Activated CD8-positive, alpha-beta T cell treated with anti-CD3 and anti-CD28 coated beads, Interleukin-2, amount 10 ng/mL, durations not matched to agents 7 days and 5 days (primary cell): ENCODE data around the gene GALT. TPM values are rescaled to one million over a fixed set of nuclear protein-coding genes. Genes with fewer than 3 reads are reported as not detected.
"Not testable (repeated sequence)": the region's sequence is repeated elsewhere in the genome, so short reads cannot be mapped to it uniquely, and the experiment has no call there.

Experiments used
- ATAC-seq: fragments of 150-1000 bp; cut with Tn5 transposase; one replicate; pipeline ENCODE4 v1.10.0; 2021; ENCODE audit warnings: moderate library complexity
- CTCF ChIA-PET: fragments of 350-600 bp; sonication (Branson Sonifier 250); formaldehyde crosslinking; loops from one replicate; lab custom pipeline; 2021; ENCODE audit warnings: antibody characterized with exemption; lab: Charles Lee
- POLR2A ChIA-PET: fragments of 350-600 bp; sonication (Branson Sonifier 250); formaldehyde crosslinking; loops from one replicate; lab custom pipeline; 2021; ENCODE audit warnings: antibody characterized with exemption; lab: Charles Lee
- DNase-seq: peaks from one replicate; pipeline ENCODE4 v3.0.0-alpha.2; 2020
- H3K27ac Mint-ChIP-seq: one replicate; pipeline ENCODE4 v1.8.0; 2021; ENCODE audit warnings: mild to moderate bottlenecking, mixed read lengths
- H3K27me3 Mint-ChIP-seq: one replicate; pipeline ENCODE4 v1.8.0; 2021; ENCODE audit warnings: low read depth, mixed read lengths
- H3K36me3 Mint-ChIP-seq: one replicate; pipeline ENCODE4 v1.8.0; 2021; ENCODE audit warnings: low read depth, mixed read lengths
- H3K4me1 Mint-ChIP-seq: one replicate; pipeline ENCODE4 v1.8.0; 2021; ENCODE audit warnings: low read depth, mixed read lengths
- H3K4me3 Mint-ChIP-seq: one replicate; pipeline ENCODE4 v1.8.0; 2021; ENCODE audit warnings: mild to moderate bottlenecking, mixed read lengths
- H3K9me3 Mint-ChIP-seq: one replicate; pipeline ENCODE4 v1.8.0; 2022; ENCODE audit warnings: mixed read lengths; ENCODE audit not compliant: insufficient read depth
- total RNA-seq, 2 experiments: library from RNA; stranded (reverse); gene quantifications; one replicate each; pipeline ENCODE4 v1.2.3, GENCODE V29; 2021

The GALT gene
- total RNA-seq, 2 experiments from 2014 or later = 79.1 to 83.9 TPM

GRCh38 chr9:34638138-34638445 is 8.4 kb upstream of the GALT start:
- H3K36me3 Mint-ChIP-seq = peaks cover 19% of the 10 kb centered on the region
- no peak for DNase-seq
- no peak for ATAC-seq
- CTCF ChIA-PET = interaction anchor here (1.0 to 9.0 kb wide), 13 partner anchors 8 to 137 kb away, joined by 3 to 171 read pairs (median 5); partner anchors contain the start of genes CCL27, DCTN3, GALT and RPP25L
- peak overlapping the region; percentile 87 for H3K27ac Mint-ChIP-seq
- peaks cover 38% of the 10 kb centered on the region for H3K4me1 Mint-ChIP-seq
- H3K27me3 Mint-ChIP-seq = no peaks in the 10 kb centered on the region
- POLR2A ChIA-PET = interaction anchor here (0.7 to 2.9 kb wide), 11 partner anchors 9 to 27 kb away, joined by 3 to 45 read pairs (median 7); partner anchors contain the start of genes CCL27, DCTN3, GALT and RPP25L
- no peaks in the 10 kb centered on the region for H3K9me3 Mint-ChIP-seq
- H3K4me3 Mint-ChIP-seq = peak overlapping the region; percentile 85

GRCh38 chr9:34639322-34639721 is 7.2 kb upstream of the GALT start:
- H3K4me3 Mint-ChIP-seq = not testable (repeated sequence)

GRCh38 chr9:34642679-34643078 is 3.8 kb upstream of the GALT start:
- H3K27ac Mint-ChIP-seq = no peak overlapping the region
- DNase-seq = no peak
- H3K4me3 Mint-ChIP-seq = no peak overlapping the region
- peaks cover 8% of the 10 kb centered on the region for H3K36me3 Mint-ChIP-seq
- peaks cover 25% of the 10 kb centered on the region for H3K4me1 Mint-ChIP-seq
- H3K27me3 Mint-ChIP-seq = no peaks in the 10 kb centered on the region
- ChIA-PET POLR2A (interaction anchor here (0.7 to 0.8 kb wide), 3 partner anchors 13 to 594 kb away, joined by 3 read pairs; partner anchors contain the start of genes DCTN3 and UBAP2), CTCF (interaction anchor here (0.8 to 6.9 kb wide), 3 partner anchors 8 to 25 kb away, joined by 3 to 156 read pairs (median 6); partner anchors contain the start of gene SIGMAR1)
- no peaks in the 10 kb centered on the region for H3K9me3 Mint-ChIP-seq
- no peak for ATAC-seq

More at GRCh38 chr9:34639322-34639721, 7.2 kb upstream of the GALT start:
- H3K4me1 Mint-ChIP-seq = peaks cover 33% of the 10 kb centered on the region
- POLR2A ChIA-PET, H3K9me3 Mint-ChIP-seq, ATAC-seq, DNase-seq, H3K27ac Mint-ChIP-seq, H3K27me3 Mint-ChIP-seq: not testable (repeated sequence)
- peaks cover 19% of the 10 kb centered on the region for H3K36me3 Mint-ChIP-seq
- CTCF ChIA-PET = interaction anchor here (2.5 to 8.9 kb wide), 3 partner anchors 16 to 63 kb away, joined by 19 to 171 read pairs (median 131); partner anchors contain the start of genes DCTN3 and RPP25L

- H3K36me3 Mint-ChIP-seq = peaks cover 27% of the 10 kb centered on the region
- no peak overlapping the region for H3K4me3 Mint-ChIP-seq
- no peak for ATAC-seq
- peaks cover 33% of the 10 kb centered on the region for H3K4me1 Mint-ChIP-seq
- H3K27ac Mint-ChIP-seq = no peak overlapping the region
- ChIA-PET POLR2A (interaction anchor here (1.1 to 5.1 kb wide), 2 partner anchors 11 to 25 kb away, joined by 3 to 27 read pairs; partner anchors contain the start of gene DCTN3), CTCF (interaction anchor here (0.8 to 6.9 kb wide), 6 partner anchors 10 to 58 kb away, joined by 3 to 156 read pairs (median 4); partner anchors contain the start of genes CCL27, RPP25L and SIGMAR1)
- H3K27me3 Mint-ChIP-seq = no peaks in the 10 kb centered on the region
- no peaks in the 10 kb centered on the region for H3K9me3 Mint-ChIP-seq
- no peak for DNase-seq
These were observed 1.6 kb upstream of the GALT start for GRCh38 chr9:34644766-34645314.

GRCh38 chr9:34647084-34647403 is 569 bp downstream of the GALT start:
- Mint-ChIP-seq H3K36me3 (peaks cover 28% of the 10 kb centered on the region), H3K4me1 (peaks cover 39% of the 10 kb centered on the region), H3K9me3 (no peaks in the 10 kb centered on the region), H3K27ac (peak overlapping the region; percentile 88), H3K27me3 (no peaks in the 10 kb centered on the region), H3K4me3 (peak overlapping the region; percentile 91)
- ATAC-seq (no peak), DNase-seq (no peak)
- ChIA-PET CTCF (interaction anchor here (0.6 to 6.9 kb wide), 12 partner anchors 9 to 468 kb away, joined by 3 to 156 read pairs (median 8); partner anchors contain the start of genes ATOSB, CCL27, DCTN3 and RPP25L), POLR2A (interaction anchor here (1.1 to 5.1 kb wide), 7 partner anchors 9 to 27 kb away, joined by 4 to 45 read pairs (median 8); partner anchors contain the start of genes DCTN3 and SIGMAR1)

GRCh38 chr9:34647651-34648050 is 1.2 kb downstream of the GALT start:
- ChIA-PET POLR2A (interaction anchor here (1.6 to 5.1 kb wide), 6 partner anchors 9 to 27 kb away, joined by 3 to 45 read pairs (median 10); partner anchors contain the start of genes DCTN3 and SIGMAR1), CTCF (interaction anchor here (0.6 to 6.9 kb wide), 6 partner anchors 9 to 467 kb away, joined by 3 to 156 read pairs (median 16); partner anchors contain the start of genes ATOSB, CCL27 and SIGMAR1)
- Mint-ChIP-seq H3K27ac (peak overlapping the region; percentile 88), H3K9me3 (no peaks in the 10 kb centered on the region), H3K27me3 (no peaks in the 10 kb centered on the region), H3K4me1 (peaks cover 43% of the 10 kb centered on the region), H3K36me3 (peaks cover 28% of the 10 kb centered on the region), H3K4me3 (peak overlapping the region; percentile 91)
- ATAC-seq (no peak), DNase-seq (no peak)

- peak overlapping the region; percentile 5 for H3K4me3 Mint-ChIP-seq
These were observed 2.2 kb downstream of the GALT start for GRCh38 chr9:34648673-34649072.

GRCh38 chr9:34650816-34651215 is 4.3 kb downstream of the GALT start:
- DNase-seq = no peak
- POLR2A ChIA-PET = interaction anchor here (0.8 kb wide), 1 partner anchor 14 kb away, joined by 3 read pairs; no protein-coding TSS in a partner anchor
- H3K4me1 Mint-ChIP-seq = peaks cover 49% of the 10 kb centered on the region

More at GRCh38 chr9:34648673-34649072, 2.2 kb downstream of the GALT start:
- POLR2A ChIA-PET = interaction anchor here (0.6 to 5.1 kb wide), 4 partner anchors 11 to 532 kb away, joined by 3 to 27 read pairs (median 4); partner anchors contain the start of gene DCTN3
- no peak for DNase-seq
- CTCF ChIA-PET = interaction anchor here (1.6 to 6.9 kb wide), 3 partner anchors 14 to 54 kb away, joined by 4 to 156 read pairs (median 86); partner anchors contain the start of genes CCL27 and SIGMAR1
- Mint-ChIP-seq H3K27me3 (no peaks in the 10 kb centered on the region), H3K27ac (no peak overlapping the region), H3K36me3 (peaks cover 28% of the 10 kb centered on the region), H3K4me1 (peaks cover 50% of the 10 kb centered on the region), H3K9me3 (no peaks in the 10 kb centered on the region)
- no peak for ATAC-seq

GRCh38 chr9:34651321-34651720 is 4.8 kb downstream of the GALT start:
- ATAC-seq (no peak), DNase-seq (no peak)
- Mint-ChIP-seq H3K4me3 (no peak overlapping the region), H3K9me3 (no peaks in the 10 kb centered on the region), H3K27me3 (no peaks in the 10 kb centered on the region), H3K4me1 (peaks cover 44% of the 10 kb centered on the region), H3K27ac (no peak overlapping the region), H3K36me3 (peaks cover 28% of the 10 kb centered on the region)
- ChIA-PET POLR2A (interaction anchor here (0.5 kb wide), 1 partner anchor 13 kb away, joined by 3 read pairs; no protein-coding TSS in a partner anchor), CTCF (interaction anchor here (6.8 kb wide), 1 partner anchor 11 kb away, joined by 86 read pairs; the partner anchor contains the start of gene CCL27)

More at GRCh38 chr9:34650816-34651215, 4.3 kb downstream of the GALT start:
- ATAC-seq = no peak
- Mint-ChIP-seq H3K27ac (no peak overlapping the region), H3K27me3 (no peaks in the 10 kb centered on the region), H3K4me3 (no peak overlapping the region), H3K36me3 (peaks cover 28% of the 10 kb centered on the region), H3K9me3 (no peaks in the 10 kb centered on the region)
- CTCF ChIA-PET = interaction anchor here (6.8 kb wide), 1 partner anchor 12 kb away, joined by 86 read pairs; the partner anchor contains the start of gene CCL27

GRCh38 chr9:34651876-34652601 is 5.6 kb downstream of the GALT start, which contains the start of gene IL11RA:
TSS of gene IL11RA (plus strand) at chr9:34652185. CDS start at chr9:34655218, 3,033 bp downstream.
- Mint-ChIP-seq H3K4me1 (peaks cover 42% of the 10 kb centered on the region), H3K4me3 (no peak within 1 kb of the TSS), H3K9me3 (no peaks in the 10 kb centered on the region), H3K36me3 (peaks cover 26% of the 10 kb centered on the region), H3K27me3 (no peaks in the 10 kb centered on the region), H3K27ac (no peak within 1 kb of the TSS)
- CTCF ChIA-PET = interaction anchor here (1.2 to 6.8 kb wide), 2 partner anchors 10 kb away, joined by 3 to 86 read pairs; partner anchors contain the start of gene CCL27
- no peak for ATAC-seq
- POLR2A ChIA-PET = interaction anchor here (0.5 to 1.1 kb wide), 2 partner anchors 11 to 14 kb away, joined by 3 to 4 read pairs; partner anchors contain the start of gene CCL27
- DNase-seq = peak; percentile 33
